Measurements from ENCODE around the gene PACS1.

- TF ChIP-seq SUZ12 (IDR thresholded peaks at IDR 0.05), result no peak
- no peak for TF ChIP-seq FOXK2 (IDR thresholded peaks at IDR 0.05)
- TF ChIP-seq BHLHE40 (IDR thresholded peaks at IDR 0.05; ENCODE audit: borderline replicate concordance), result no peak
- TF ChIP-seq ELF4 (IDR thresholded peaks at IDR 0.05), result no peak
- no peak for TF ChIP-seq CTBP1 (IDR thresholded peaks at IDR 0.05; ENCODE audit: borderline replicate concordance)
- TF ChIP-seq TARDBP (IDR thresholded peaks at IDR 0.05), result no peak
- no peak for TF ChIP-seq SP1 (IDR thresholded peaks at IDR 0.05)
- TF ChIP-seq L3MBTL2 (conservative IDR thresholded peaks at IDR 0.05), result no peak
- TF ChIP-seq ZNF384 (IDR thresholded peaks at IDR 0.05), result no peak
- no peak for TF ChIP-seq ARNT (IDR thresholded peaks at IDR 0.05)
- no peak for TF ChIP-seq FOXM1 (IDR thresholded peaks at IDR 0.05; ENCODE audit: borderline replicate concordance)
- TF ChIP-seq PKNOX1 (IDR thresholded peaks at IDR 0.05), result no peak
Measured at GRCh38 chr11:66150725-66151124, 80.7 kb downstream of the PACS1 start.

All from HEK293T (cell line).